Measurements from ENCODE around the gene RUBCNL.

The RUBCNL gene

GRCh38 chr13:46341112-46341711, 45.8 kb downstream of the RUBCNL start:
- Mint-ChIP-seq H3K4me3 (no peak overlapping the region), H3K9me3 (peaks cover 2% of the 10 kb centered on the region), H3K27ac (peak overlapping the region; percentile 13), H3K36me3 (peaks cover 1% of the 10 kb centered on the region), H3K4me1 (peaks cover 19% of the 10 kb centered on the region), H3K27me3 (peaks cover 7% of the 10 kb centered on the region)
- CTCF ChIA-PET, result interaction anchor here (1.6 kb wide), 1 partner anchor 19 kb away, joined by 5 read pairs; no protein-coding TSS in a partner anchor
- DNase-seq, result no peak

GRCh38 chr13:46340631-46341111, 46.4 kb downstream of the RUBCNL start:
- Mint-ChIP-seq H3K27ac (no peak overlapping the region), H3K36me3 (peaks cover 1% of the 10 kb centered on the region), H3K4me3 (no peak overlapping the region), H3K4me1 (peaks cover 19% of the 10 kb centered on the region), H3K9me3 (peaks cover 2% of the 10 kb centered on the region), H3K27me3 (peaks cover 3% of the 10 kb centered on the region)
- DNase-seq, result no peak
- CTCF ChIA-PET, result interaction anchor here (1.6 kb wide), 1 partner anchor 19 kb away, joined by 5 read pairs; no protein-coding TSS in a partner anchor

- no peak overlapping the region for H3K27ac Mint-ChIP-seq
- CTCF ChIA-PET, result interaction anchor here (1.6 kb wide), 1 partner anchor 18 kb away, joined by 5 read pairs; no protein-coding TSS in a partner anchor
- peaks cover 1% of the 10 kb centered on the region for H3K36me3 Mint-ChIP-seq
These were observed 47.0 kb downstream of the RUBCNL start for GRCh38 chr13:46340011-46340410.

DNA sequence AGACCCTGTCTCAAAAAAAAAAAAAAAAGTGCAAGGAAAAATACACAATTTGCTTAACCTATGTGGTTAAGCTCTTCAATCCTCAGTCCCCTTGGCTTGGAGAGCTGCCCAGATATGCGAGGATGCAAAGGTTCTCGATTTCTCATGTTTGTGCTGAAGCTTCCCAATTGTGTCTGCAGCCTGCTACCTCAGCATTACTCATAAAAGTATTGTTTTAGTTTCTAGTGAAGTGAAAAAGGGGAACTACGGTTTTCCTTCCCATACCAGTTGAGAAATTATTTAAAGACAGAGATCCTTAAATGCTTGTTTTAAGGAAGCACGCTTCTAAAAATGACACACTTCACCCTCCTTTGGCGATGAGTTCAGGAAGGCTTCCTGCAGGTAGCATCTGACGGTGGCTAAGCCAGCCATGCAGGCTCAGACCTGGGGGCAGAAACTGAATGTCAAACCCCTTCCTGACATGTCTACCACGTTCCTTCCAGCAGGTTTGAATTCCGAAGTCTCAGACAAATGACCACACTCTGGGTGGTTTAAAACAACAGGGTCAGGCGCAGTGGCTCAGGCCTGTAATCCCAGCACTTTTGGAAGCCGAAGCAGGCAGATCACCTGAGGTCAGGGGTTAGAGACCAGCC, 47.9 kb downstream of the RUBCNL start:
- H3K27ac Mint-ChIP-seq, result no peak overlapping the region
- CTCF ChIA-PET, result interaction anchor here (1.6 kb wide), 1 partner anchor 17 kb away, joined by 5 read pairs; no protein-coding TSS in a partner anchor
- H3K27me3 Mint-ChIP-seq, result no peaks in the 10 kb centered on the region
- peaks cover 23% of the 10 kb centered on the region for H3K4me1 Mint-ChIP-seq
- peaks cover 1% of the 10 kb centered on the region for H3K36me3 Mint-ChIP-seq
- no peak overlapping the region for H3K4me3 Mint-ChIP-seq
- no peak for DNase-seq
- H3K9me3 Mint-ChIP-seq, result peaks cover 2% of the 10 kb centered on the region

More at GRCh38 chr13:46340011-46340410, 47.0 kb downstream of the RUBCNL start:
- Mint-ChIP-seq H3K4me3 (no peak overlapping the region), H3K4me1 (peaks cover 19% of the 10 kb centered on the region), H3K9me3 (peaks cover 2% of the 10 kb centered on the region), H3K27me3 (no peaks in the 10 kb centered on the region)
- no peak for DNase-seq

- Mint-ChIP-seq H3K4me3 (no peak overlapping the region), H3K9me3 (peaks cover 2% of the 10 kb centered on the region), H3K4me1 (peaks cover 33% of the 10 kb centered on the region), H3K27me3 (no peaks in the 10 kb centered on the region), H3K36me3 (peaks cover 1% of the 10 kb centered on the region), H3K27ac (no peak overlapping the region)
- CTCF ChIA-PET, result no interaction called here
- no peak for DNase-seq
These were observed 49.4 kb downstream of the RUBCNL start for GRCh38 chr13:46337700-46338099.

DNA sequence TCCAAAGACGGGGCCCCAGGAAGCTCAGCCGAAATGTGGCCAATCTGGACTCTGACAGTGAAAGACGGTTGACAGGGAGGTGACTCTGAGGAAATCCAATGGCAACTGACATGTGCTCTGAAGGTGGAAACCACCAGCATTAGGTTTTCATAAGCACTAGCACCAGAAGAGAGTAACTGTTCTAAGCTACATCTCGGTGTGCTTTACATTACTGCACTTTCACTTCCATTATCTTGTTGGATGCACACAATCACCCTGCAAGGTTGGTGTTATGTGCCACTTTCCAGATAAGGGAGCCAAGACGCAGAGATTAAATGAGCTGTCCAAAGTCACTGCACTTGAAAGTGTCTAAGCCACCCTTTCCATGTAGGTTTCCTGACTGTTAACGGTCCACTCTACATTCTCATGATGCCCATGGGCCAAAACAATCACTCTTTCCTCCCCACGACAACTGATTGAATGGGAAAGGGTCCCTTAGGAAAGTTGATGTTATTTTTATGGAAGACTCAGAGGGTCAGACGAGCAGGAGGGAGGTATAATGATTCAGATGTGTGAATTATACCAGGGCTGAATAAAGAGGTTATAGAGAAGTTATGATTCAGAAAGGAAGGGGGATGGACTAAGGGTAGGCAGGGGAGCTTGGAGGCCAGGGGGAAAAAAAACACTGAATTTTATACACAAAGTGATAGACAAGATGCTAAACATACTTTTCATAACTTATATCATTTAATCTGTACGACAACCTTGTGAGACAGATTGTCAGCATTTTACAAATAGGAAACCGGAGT, 52.8 kb downstream of the RUBCNL start:
- H3K9me3 Mint-ChIP-seq, result peaks cover 2% of the 10 kb centered on the region
- peaks cover 3% of the 10 kb centered on the region for H3K27me3 Mint-ChIP-seq
- peaks cover 26% of the 10 kb centered on the region for H3K4me1 Mint-ChIP-seq
- CTCF ChIA-PET, result interaction anchor here (0.8 to 1.4 kb wide), 3 partner anchors 11 to 174 kb away, joined by 3 read pairs; no protein-coding TSS in a partner anchor
- no peaks in the 10 kb centered on the region for H3K36me3 Mint-ChIP-seq
- no peak overlapping the region for H3K4me3 Mint-ChIP-seq
- no peak for DNase-seq
- H3K27ac Mint-ChIP-seq, result no peak overlapping the region

GRCh38 chr13:46332772-46333171, 54.3 kb downstream of the RUBCNL start:
- peaks cover 2% of the 10 kb centered on the region for H3K9me3 Mint-ChIP-seq
- no peaks in the 10 kb centered on the region for H3K36me3 Mint-ChIP-seq
- H3K4me3 Mint-ChIP-seq, result no peak overlapping the region
- peaks cover 26% of the 10 kb centered on the region for H3K4me1 Mint-ChIP-seq
- CTCF ChIA-PET, result interaction anchor here (1.4 to 4.2 kb wide), 2 partner anchors 9 to 11 kb away, joined by 3 to 16 read pairs; no protein-coding TSS in a partner anchor
- DNase-seq, result no peak
- no peak overlapping the region for H3K27ac Mint-ChIP-seq
- peaks cover 7% of the 10 kb centered on the region for H3K27me3 Mint-ChIP-seq

GRCh38 chr13:46329624-46330023, 57.4 kb downstream of the RUBCNL start:
- no peaks in the 10 kb centered on the region for H3K36me3 Mint-ChIP-seq
- no peak overlapping the region for H3K4me3 Mint-ChIP-seq
- peaks cover 26% of the 10 kb centered on the region for H3K4me1 Mint-ChIP-seq
- CTCF ChIA-PET, result interaction anchor here (4.2 kb wide), 1 partner anchor 8 kb away, joined by 16 read pairs; no protein-coding TSS in a partner anchor
- DNase-seq, result no peak
- no peak overlapping the region for H3K27ac Mint-ChIP-seq
- peaks cover 9% of the 10 kb centered on the region for H3K27me3 Mint-ChIP-seq
- H3K9me3 Mint-ChIP-seq, result no peaks in the 10 kb centered on the region

DNA sequence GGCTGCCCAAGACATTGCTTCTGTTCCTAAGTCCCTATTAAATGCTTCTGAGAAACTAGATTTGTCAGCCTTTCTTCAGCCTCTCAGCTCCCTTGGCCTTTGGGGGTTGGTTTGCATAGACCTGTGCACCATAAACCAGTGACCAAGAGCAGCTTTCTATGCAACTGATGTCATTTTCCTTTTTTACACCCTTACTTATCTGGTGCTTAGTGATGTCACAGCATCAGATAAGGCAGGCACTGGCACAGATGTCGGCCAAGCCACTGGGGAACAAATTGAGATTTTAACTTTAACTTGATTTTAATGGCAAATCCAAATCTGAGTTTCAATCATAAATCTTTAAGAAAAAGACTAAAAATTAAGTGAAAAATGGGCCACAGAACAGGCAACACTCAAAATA, 59.8 kb downstream of the RUBCNL start:
- no peaks in the 10 kb centered on the region for H3K36me3 Mint-ChIP-seq
- DNase-seq, result no peak
- H3K4me3 Mint-ChIP-seq, result no peak overlapping the region
- no peak overlapping the region for H3K27ac Mint-ChIP-seq
- CTCF ChIA-PET, result no interaction called here
- no peaks in the 10 kb centered on the region for H3K9me3 Mint-ChIP-seq
- H3K27me3 Mint-ChIP-seq, result peaks cover 20% of the 10 kb centered on the region
- peaks cover 9% of the 10 kb centered on the region for H3K4me1 Mint-ChIP-seq

GRCh38 chr13:46324976-46325375, 62.1 kb downstream of the RUBCNL start:
- H3K27ac Mint-ChIP-seq, result no peak overlapping the region
- H3K9me3 Mint-ChIP-seq, result no peaks in the 10 kb centered on the region
- CTCF ChIA-PET, result interaction anchor here (1.5 kb wide), 1 partner anchor 199 kb away, joined by 7 read pairs; no protein-coding TSS in a partner anchor
- no peak for DNase-seq
- H3K4me1 Mint-ChIP-seq, result peaks cover 16% of the 10 kb centered on the region
- H3K4me3 Mint-ChIP-seq, result no peak overlapping the region
- H3K36me3 Mint-ChIP-seq, result no peaks in the 10 kb centered on the region
- H3K27me3 Mint-ChIP-seq, result peaks cover 20% of the 10 kb centered on the region

- Mint-ChIP-seq H3K36me3 (no peaks in the 10 kb centered on the region), H3K4me3 (peak overlapping the region; percentile 48), H3K4me1 (peaks cover 19% of the 10 kb centered on the region), H3K27me3 (peaks cover 11% of the 10 kb centered on the region), H3K9me3 (no peaks in the 10 kb centered on the region), H3K27ac (peak overlapping the region; percentile 77)
- peak; percentile 84 for DNase-seq
- CTCF ChIA-PET, result interaction anchor here (0.6 to 2.0 kb wide), 34 partner anchors 10 to 812 kb away, joined by 3 to 24 read pairs (median 4); partner anchors contain the start of gene ZC3H13
These were observed 65.4 kb downstream of the RUBCNL start for GRCh38 chr13:46321494-46322225.

- Mint-ChIP-seq H3K9me3 (no peaks in the 10 kb centered on the region), H3K27ac (peak overlapping the region; percentile 77), H3K4me3 (peak overlapping the region; percentile 48), H3K36me3 (no peaks in the 10 kb centered on the region), H3K4me1 (peaks cover 19% of the 10 kb centered on the region), H3K27me3 (peaks cover 11% of the 10 kb centered on the region)
- CTCF ChIA-PET, result interaction anchor here (0.6 to 2.0 kb wide), 28 partner anchors 10 to 812 kb away, joined by 3 to 24 read pairs (median 4); partner anchors contain the start of gene ZC3H13
- no peak for DNase-seq
These were observed 66.2 kb downstream of the RUBCNL start for GRCh38 chr13:46320821-46321220.

- Mint-ChIP-seq H3K36me3 (peaks cover 1% of the 10 kb centered on the region), H3K27ac (peak overlapping the region; percentile 43), H3K27me3 (peaks cover 11% of the 10 kb centered on the region), H3K4me3 (no peak overlapping the region), H3K9me3 (no peaks in the 10 kb centered on the region), H3K4me1 (peaks cover 19% of the 10 kb centered on the region)
- CTCF ChIA-PET, result interaction anchor here (0.6 to 2.0 kb wide), 9 partner anchors 11 to 513 kb away, joined by 3 to 24 read pairs (median 6); partner anchors contain the start of gene ZC3H13
- no peak for DNase-seq
These were observed 66.6 kb downstream of the RUBCNL start for GRCh38 chr13:46320406-46320805.

Measured in activated naive CD4-positive, alpha-beta T cell treated with anti-CD3 and anti-CD28 coated beads, Interleukin-2, amount 10 ng/mL, durations not matched to agents 7 days and 5 days (primary cell).